D721Med (cell line): ENCODE data around the gene SLC49A3.

ENCODE experiments used
- DNase-seq: peaks from one replicate; pipeline ENCODE4 v3.0.0; 2011; ENCODE audit warnings: low spot score; ENCODE audit not compliant: insufficient read length
- FAIRE-seq: peaks from 2 replicates; lab custom pipeline; 2011; peaks lifted over from hg19 to GRCh38; lab: Jason Lieb, UNC
- CTCF ChIP-seq: IDR thresholded peaks from 2 replicates; pipeline ENCODE4 v1.5.1; 2012; ENCODE audit warnings: mild to moderate bottlenecking, control low read depth; ENCODE audit not compliant: insufficient read depth; ENCODE audit errors: missing control alignments

Gene SLC49A3

DNA sequence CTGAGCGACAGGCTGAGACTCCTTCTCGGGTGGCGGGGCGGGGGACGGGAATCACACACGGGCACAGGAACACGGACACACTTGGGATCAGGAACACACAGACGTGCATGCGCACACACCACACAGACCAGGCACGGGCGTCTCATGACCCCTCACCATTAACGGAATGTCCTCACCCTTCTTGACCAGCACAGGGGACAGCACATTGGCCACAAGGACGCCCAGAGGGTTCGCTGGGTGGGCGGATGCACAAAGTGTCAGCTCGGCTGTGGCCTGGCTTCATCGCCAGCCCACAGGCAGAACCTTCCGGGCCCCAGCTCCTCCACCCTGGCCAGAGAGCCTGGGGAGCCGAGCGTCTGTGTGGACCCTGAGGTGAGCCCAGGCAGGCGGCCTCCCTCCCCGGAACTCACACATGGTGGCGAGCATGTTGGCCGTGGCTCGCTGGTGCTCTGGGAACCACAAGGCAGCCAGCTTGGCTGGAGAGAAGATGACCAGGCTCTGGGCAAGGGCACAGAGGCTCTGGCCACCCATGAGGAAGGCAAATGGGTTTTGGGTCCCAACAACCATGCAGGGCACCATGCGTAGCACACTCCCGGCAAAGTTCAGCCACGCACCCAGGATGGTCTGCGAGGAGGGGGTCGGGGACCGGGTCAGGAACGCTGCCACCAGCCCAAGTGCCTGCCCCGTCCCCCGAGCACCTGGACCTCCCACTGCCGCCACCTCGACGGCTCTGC is 3.1 kb downstream of the SLC49A3 start:
- no peak for DNase-seq
- FAIRE-seq: no peak
- no peak for TF ChIP-seq CTCF

DNA sequence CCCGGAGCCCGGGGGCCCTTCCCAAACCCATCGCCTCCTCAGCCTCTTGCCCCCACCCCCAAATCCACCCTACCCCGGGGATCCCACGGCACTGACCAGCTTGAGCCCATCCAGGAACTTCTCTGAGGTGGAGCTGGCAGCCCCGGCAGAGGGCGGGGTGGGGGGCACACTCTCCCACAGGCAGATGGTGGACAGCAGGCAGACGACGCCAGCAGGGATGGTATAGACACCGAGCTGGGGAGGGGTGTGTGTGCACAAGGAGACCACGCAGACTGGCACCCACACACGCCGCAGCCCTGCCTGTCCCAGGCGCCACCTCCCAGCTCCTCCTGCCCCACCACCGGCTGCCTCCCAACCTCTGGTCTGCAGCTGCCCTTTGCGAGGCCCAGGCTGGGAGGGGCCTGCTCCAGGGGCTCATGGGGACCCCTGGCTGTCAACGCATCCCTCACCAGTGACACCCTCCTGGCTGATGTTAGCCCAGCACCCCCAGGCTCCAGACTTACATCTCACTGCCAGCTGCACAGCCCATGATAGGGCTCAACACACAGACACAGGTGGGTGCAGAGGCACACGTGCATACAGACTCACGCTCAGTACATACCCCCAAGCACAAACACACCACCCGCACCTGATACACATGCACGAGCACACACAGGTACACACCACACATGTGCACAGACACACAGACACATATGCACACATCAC is 4.2 kb downstream of the SLC49A3 start:
- FAIRE-seq: no peak

DNA sequence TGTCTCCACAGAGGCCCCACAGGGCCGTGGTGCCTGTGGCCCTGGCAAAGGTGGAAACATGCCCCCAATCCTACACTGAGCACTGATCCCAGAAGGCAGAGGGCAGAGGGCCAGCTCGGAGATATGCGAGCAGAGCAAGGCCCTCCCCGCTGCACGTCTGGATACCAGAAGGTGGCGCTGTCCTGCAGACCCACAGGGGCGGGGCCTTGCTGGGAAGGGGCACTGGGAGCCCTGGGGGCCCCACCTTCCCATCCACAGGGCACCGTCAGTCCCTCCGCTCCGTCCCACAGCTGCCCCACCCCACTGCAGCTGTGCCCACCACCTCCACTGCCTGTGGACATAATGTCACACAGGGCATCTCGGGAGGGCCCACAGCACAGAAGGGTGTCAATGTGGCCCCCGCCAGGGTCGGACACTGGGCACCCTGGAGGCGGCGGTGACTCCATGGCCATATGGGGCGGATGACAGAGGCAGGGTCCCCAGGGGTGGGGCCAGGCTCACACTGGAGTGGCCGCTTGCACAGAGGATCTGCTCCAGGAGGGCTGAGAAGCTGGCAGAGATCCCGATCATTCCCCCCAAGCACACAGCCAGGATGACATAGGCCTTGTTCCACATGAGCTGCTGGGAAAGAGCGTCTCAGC is 4.8 kb downstream of the SLC49A3 start:
- peak; percentile 65 for TF ChIP-seq CTCF
- FAIRE-seq (no peak), DNase-seq (peak; percentile 89)

More for the DNA sequence above, 4.2 kb downstream of the SLC49A3 start:
- DNase-seq: no peak
- TF ChIP-seq CTCF: no peak

DNA sequence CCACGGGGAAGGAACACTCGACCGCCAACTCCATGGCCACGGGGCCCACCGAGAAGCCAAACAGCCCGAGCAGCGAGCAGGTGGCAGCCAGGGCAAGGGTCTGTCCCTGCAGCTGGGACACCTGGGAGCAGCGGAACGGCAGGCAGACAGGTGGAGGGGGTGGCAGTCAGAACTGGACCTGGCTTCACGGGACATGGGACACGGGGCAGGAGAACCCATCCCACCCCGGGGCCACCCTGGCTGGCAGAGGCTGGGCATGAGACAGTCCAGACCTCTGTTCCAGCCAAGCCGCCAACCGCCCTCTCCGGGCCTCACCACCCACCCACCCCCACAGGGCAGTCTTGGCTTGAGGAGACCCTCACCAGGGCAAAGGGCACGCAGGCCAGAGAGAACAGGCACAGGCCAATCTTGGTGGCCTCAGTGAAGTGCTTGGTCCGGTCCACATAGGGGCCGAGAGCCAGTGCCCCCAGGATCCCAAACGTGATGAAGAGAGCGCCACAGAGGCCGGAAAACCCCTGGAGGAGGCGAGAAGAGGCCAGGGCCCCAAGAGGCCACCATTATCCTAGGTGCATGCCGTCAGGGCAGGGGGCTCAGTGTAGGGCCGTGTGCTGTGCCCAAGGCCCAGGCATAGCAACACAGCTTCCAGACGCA is 5.6 kb downstream of the SLC49A3 start:
- no peak for DNase-seq
- no peak for FAIRE-seq
- no peak for TF ChIP-seq CTCF

- FAIRE-seq (no peak), DNase-seq (no peak)
- no peak for TF ChIP-seq CTCF
Observed at GRCh38 chr4:682490-683172, 6.3 kb downstream of the SLC49A3 start.

DNA sequence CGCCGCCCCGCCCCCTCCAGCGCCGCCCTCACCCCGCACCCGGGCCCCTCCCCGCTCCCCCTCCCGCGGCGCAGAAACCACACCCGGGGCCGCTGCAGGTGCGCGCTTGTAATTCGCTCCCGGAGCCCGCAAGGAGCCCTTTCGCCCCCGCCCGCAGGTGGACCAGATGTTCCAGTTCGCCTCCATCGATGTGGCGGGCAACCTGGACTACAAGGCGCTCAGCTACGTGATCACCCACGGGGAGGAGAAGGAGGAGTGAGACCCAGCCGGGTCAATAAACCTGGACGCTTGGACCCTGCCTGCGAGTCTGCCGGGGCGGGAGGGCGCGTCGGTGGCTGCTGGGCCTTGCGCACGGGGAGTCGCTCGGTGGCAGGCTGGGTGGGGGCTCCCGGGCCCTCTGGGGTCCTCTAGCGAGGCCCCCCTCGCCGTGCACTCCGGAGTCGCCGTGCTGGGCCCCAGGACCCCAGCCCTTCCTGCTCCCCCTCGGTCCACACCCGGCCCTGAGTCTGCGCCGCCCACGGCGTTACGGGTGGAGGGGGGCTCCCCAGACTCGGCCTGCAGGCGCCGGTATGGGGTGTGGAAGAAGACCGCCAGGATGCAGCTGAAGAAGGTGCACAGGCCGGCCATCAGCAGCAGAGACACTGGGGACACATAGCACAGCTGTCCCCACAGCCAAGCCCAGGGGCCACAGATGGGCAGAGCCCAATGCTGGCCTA is 7.1 kb downstream of the SLC49A3 start:
- no peak for FAIRE-seq
- no peak for DNase-seq

More for the DNA sequence above, 7.1 kb downstream of the SLC49A3 start:
- no peak for TF ChIP-seq CTCF
